22Rv1 (cell line): ENCODE data around the gene DUSP12.

Experiments used
- ZFX ChIP-seq: fragments of 450-650 bp; IDR thresholded peaks from 2 replicates; pipeline ENCODE4 v1.6.1; 2017; ENCODE audit warnings: antibody characterized with exemption, borderline replicate concordance
- TF ChIP-seq, protein P1 (sequence below): fragments of 450-650 bp; IDR thresholded peaks from 2 replicates; pipeline ENCODE4 v1.5.1; 2017; ENCODE audit warnings: mild to moderate bottlenecking

DNA sequence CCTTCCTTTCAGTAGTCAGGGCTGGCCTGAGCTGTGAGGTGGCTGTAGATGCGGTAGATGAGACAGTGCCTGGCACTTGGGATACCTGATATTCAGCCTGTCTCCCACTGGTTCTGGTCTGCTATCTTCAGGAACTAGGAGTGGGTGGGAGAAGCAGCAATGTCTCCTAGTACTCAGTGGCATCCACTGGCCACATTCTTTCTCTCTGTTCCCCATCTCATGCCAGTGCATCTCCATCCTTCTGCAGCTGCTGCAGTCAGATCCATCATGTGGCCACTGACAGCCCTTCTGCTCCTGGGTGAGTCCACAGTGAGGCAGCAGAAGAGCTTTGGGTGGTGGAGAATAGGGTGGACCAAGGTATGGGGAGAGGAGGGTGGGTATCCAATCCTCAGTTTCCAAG, 27.2 kb upstream of the DUSP12 start:
- TF ChIP-seq, protein P1, sequence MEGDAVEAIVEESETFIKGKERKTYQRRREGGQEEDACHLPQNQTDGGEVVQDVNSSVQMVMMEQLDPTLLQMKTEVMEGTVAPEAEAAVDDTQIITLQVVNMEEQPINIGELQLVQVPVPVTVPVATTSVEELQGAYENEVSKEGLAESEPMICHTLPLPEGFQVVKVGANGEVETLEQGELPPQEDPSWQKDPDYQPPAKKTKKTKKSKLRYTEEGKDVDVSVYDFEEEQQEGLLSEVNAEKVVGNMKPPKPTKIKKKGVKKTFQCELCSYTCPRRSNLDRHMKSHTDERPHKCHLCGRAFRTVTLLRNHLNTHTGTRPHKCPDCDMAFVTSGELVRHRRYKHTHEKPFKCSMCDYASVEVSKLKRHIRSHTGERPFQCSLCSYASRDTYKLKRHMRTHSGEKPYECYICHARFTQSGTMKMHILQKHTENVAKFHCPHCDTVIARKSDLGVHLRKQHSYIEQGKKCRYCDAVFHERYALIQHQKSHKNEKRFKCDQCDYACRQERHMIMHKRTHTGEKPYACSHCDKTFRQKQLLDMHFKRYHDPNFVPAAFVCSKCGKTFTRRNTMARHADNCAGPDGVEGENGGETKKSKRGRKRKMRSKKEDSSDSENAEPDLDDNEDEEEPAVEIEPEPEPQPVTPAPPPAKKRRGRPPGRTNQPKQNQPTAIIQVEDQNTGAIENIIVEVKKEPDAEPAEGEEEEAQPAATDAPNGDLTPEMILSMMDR = no peak
- no peak for TF ChIP-seq ZFX
